ENCODE measurements around the gene GDPD5.

GRCh38 chr11:75514596-75514995 lies 11.1 kb downstream of the GDPD5 start:
- TF ChIP-seq CTCF (IDR thresholded peaks at IDR 0.05): no peak
- TF ChIP-seq POLR2A (IDR thresholded peaks at IDR 0.05): no peak
- TF ChIP-seq EP300 (IDR thresholded peaks at IDR 0.05): no peak

Data from ovary (tissue), 3 donors.